Mesendoderm (in vitro differentiated cells): ENCODE measurements around the gene CTNNA1.

Experiments
- DNase-seq: peaks from one replicate; pipeline ENCODE4 v3.0.0; 2013
- H2AK5ac ChIP-seq: 2 replicates; pipeline ENCODE4 v1.6.1; 2013; ENCODE audit warnings: low read length, inconsistent platforms
- H2BK120ac ChIP-seq: 2 replicates; pipeline ENCODE4 v1.6.1; 2013; ENCODE audit warnings: low read depth, mild to moderate bottlenecking, low read length, moderate library complexity, mixed read lengths
- H2BK15ac ChIP-seq: replicated peaks from 2 replicates; pipeline ENCODE4 v1.6.1; 2013; ENCODE audit warnings: low read depth, mild to moderate bottlenecking, moderate library complexity
- H2BK5ac ChIP-seq: 2 replicates; pipeline ENCODE4 v1.6.1; 2013; ENCODE audit warnings: low read length, inconsistent platforms
- H3K18ac ChIP-seq: 2 replicates; pipeline ENCODE4 v1.6.1; 2013; ENCODE audit warnings: mild to moderate bottlenecking, low read length, mixed read lengths
- H3K23ac ChIP-seq: one replicate; pipeline ENCODE4 v1.6.1; 2013; ENCODE audit warnings: low read length
- H3K27ac ChIP-seq: 2 replicates; pipeline ENCODE4 v1.5.1; 2013; ENCODE audit warnings: low read depth, mild to moderate bottlenecking, inconsistent platforms, low read length, moderate library complexity
- H3K27me3 ChIP-seq: 2 replicates; pipeline ENCODE4 v1.6.1; 2013; ENCODE audit warnings: low read length, control low read depth, mild to moderate bottlenecking, inconsistent platforms; ENCODE audit not compliant: insufficient read depth, poor library complexity
- H3K36me3 ChIP-seq: 2 replicates; pipeline ENCODE4 v1.6.1; 2013; ENCODE audit warnings: low read length, inconsistent platforms; ENCODE audit not compliant: control insufficient read depth, insufficient read depth
- H3K4ac ChIP-seq: one replicate; pipeline ENCODE4 v1.6.1; 2013; ENCODE audit warnings: low read depth, mild to moderate bottlenecking, low read length, moderate library complexity
- H3K4me1 ChIP-seq: 2 replicates; pipeline ENCODE4 v1.6.1; 2013; ENCODE audit warnings: low read depth, low read length, inconsistent platforms; ENCODE audit not compliant: control insufficient read depth
- H3K4me2 ChIP-seq: 2 replicates; pipeline ENCODE4 v1.6.1; 2013; ENCODE audit warnings: low read length
- H3K4me3 ChIP-seq: 2 replicates; pipeline ENCODE4 v1.5.1; 2013; ENCODE audit warnings: mild to moderate bottlenecking, low read length
- H3K56ac ChIP-seq: one replicate; pipeline ENCODE4 v1.6.1; 2013; ENCODE audit warnings: low read length
- H3K79me1 ChIP-seq: 2 replicates; pipeline ENCODE4 v1.6.1; 2013; ENCODE audit warnings: low read length, inconsistent platforms
- H3K79me2 ChIP-seq: 2 replicates; pipeline ENCODE4 v1.6.1; 2013; ENCODE audit warnings: mild to moderate bottlenecking, low read length; ENCODE audit not compliant: control insufficient read depth, insufficient read depth
- H3K9ac ChIP-seq: 2 replicates; pipeline ENCODE4 v1.6.1; 2013; ENCODE audit warnings: low read length, inconsistent platforms
- H4K5ac ChIP-seq: one replicate; pipeline ENCODE4 v1.6.1; 2013; ENCODE audit warnings: low read length
- H4K8ac ChIP-seq: one replicate; pipeline ENCODE4 v1.6.1; 2013; ENCODE audit warnings: low read depth, mild to moderate bottlenecking, control low read depth, low read length, moderate library complexity
- WGBS: extraction: QIAGEN DNeasy Blood & Tissue Kit; methylation state at CpG from one replicate; pipeline ENCODE4 v1.1.7; 2013; ENCODE audit warnings: low lambda C conversion rate, missing lambda C conversion rate; ENCODE audit not compliant: insufficient coverage; ENCODE audit errors: extremely low coverage; 5-methylcytosine and 5-hydroxymethylcytosine counted together

The CTNNA1 gene

DNA sequence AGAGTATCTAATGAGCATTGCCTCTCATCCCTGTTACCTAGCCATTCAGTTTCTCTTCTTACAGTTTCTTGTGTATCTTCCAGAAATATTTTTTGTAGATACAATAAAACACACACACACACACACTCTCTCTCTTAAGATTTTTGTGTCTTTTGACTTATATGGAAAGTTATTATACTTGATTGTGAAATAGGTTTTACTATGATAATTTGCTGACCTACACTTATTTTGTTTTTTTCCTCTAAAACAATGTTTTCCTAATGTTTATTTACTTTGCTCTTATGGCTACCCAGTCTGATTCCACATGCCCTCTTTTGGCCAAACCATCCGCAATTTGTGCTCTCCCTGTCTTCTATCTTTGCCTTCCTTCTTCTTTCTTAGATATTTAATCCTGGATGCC lies 96.7 kb downstream of the CTNNA1 start:
- no CpG with 5 or more reads among the region's 1 CpG for WGBS
- H2BK120ac ChIP-seq = no peak overlapping the region
- no peak overlapping the region for H3K4ac ChIP-seq
- H4K5ac ChIP-seq = no peak overlapping the region
- H2BK5ac ChIP-seq = no peak overlapping the region
- no peak overlapping the region for H2AK5ac ChIP-seq
- H3K36me3 ChIP-seq = no peaks in the 10 kb centered on the region
- H3K79me2 ChIP-seq = peaks cover 7% of the 10 kb centered on the region
- H3K9ac ChIP-seq = no peak overlapping the region
- no peak overlapping the region for H3K4me3 ChIP-seq
- H3K56ac ChIP-seq = no peak overlapping the region
- no peak overlapping the region for H3K27ac ChIP-seq
- H3K23ac ChIP-seq = no peak overlapping the region
- H3K4me1 ChIP-seq = no peaks in the 10 kb centered on the region
- no peak overlapping the region for H3K18ac ChIP-seq
- no peak overlapping the region for H2BK15ac ChIP-seq
- no peaks in the 10 kb centered on the region for H3K27me3 ChIP-seq
- DNase-seq = no peak
- no peak overlapping the region for H3K4me2 ChIP-seq
- H3K79me1 ChIP-seq = peaks cover 7% of the 10 kb centered on the region
- H4K8ac ChIP-seq = no peak overlapping the region

DNA sequence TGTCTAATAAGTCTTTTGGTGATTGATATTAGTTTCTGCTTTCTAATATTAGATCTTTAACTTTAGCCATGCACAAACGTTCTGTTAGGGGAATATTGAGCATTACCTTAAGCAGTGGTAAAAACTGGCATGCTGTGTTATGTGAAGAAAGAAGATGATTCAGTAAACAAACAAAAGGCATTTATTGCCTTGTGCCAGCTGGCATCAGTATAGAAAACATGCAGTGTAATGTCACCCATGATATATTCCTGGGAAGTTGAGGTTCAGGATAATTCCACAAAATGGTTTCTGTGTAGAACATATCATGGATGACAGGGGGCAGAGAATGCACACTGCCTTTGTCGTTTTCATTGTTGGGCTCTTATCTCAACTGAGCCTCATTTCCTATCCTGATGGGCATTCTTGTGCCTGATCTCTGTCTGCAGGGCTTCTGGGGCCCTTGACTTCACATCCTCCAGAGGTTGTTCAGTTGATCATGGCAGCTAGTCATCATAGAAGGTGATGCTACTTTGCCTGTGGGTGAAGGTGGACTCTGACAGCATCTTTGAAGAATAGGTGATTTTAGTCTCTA lies 97.7 kb downstream of the CTNNA1 start:
- no peak overlapping the region for H2AK5ac ChIP-seq
- no peak overlapping the region for H3K27ac ChIP-seq
- H4K8ac ChIP-seq = no peak overlapping the region
- no peak overlapping the region for H4K5ac ChIP-seq
- no peak overlapping the region for H3K9ac ChIP-seq
- peaks cover 4% of the 10 kb centered on the region for H3K79me1 ChIP-seq
- no peaks in the 10 kb centered on the region for H3K27me3 ChIP-seq
- H3K36me3 ChIP-seq = no peaks in the 10 kb centered on the region
- H3K4me2 ChIP-seq = no peak overlapping the region
- H3K79me2 ChIP-seq = peaks cover 5% of the 10 kb centered on the region
- H3K56ac ChIP-seq = no peak overlapping the region
- H2BK5ac ChIP-seq = no peak overlapping the region
- no peaks in the 10 kb centered on the region for H3K4me1 ChIP-seq
- H3K23ac ChIP-seq = no peak overlapping the region
- WGBS = no CpG with 5 or more reads among the region's 2 CpGs
- H3K4me3 ChIP-seq = no peak overlapping the region
- no peak overlapping the region for H3K18ac ChIP-seq
- no peak for DNase-seq
- no peak overlapping the region for H2BK120ac ChIP-seq
- no peak overlapping the region for H3K4ac ChIP-seq
- no peak overlapping the region for H2BK15ac ChIP-seq

- no peak overlapping the region for H3K27ac ChIP-seq
- no peak overlapping the region for H3K23ac ChIP-seq
- H4K8ac ChIP-seq = no peak overlapping the region
- H2BK15ac ChIP-seq = no peak overlapping the region
- no peak overlapping the region for H2BK5ac ChIP-seq
- no peak overlapping the region for H4K5ac ChIP-seq
- no peaks in the 10 kb centered on the region for H3K4me1 ChIP-seq
- no peak overlapping the region for H2AK5ac ChIP-seq
- H3K18ac ChIP-seq = no peak overlapping the region
- no peak overlapping the region for H3K4me2 ChIP-seq
- WGBS = no CpG with 5 or more reads among the region's 9 CpGs
- peaks cover 3% of the 10 kb centered on the region for H3K79me2 ChIP-seq
- no peak overlapping the region for H3K56ac ChIP-seq
- no peaks in the 10 kb centered on the region for H3K36me3 ChIP-seq
- no peak for DNase-seq
- H3K79me1 ChIP-seq = peaks cover 4% of the 10 kb centered on the region
- H3K9ac ChIP-seq = no peak overlapping the region
- no peak overlapping the region for H3K4me3 ChIP-seq
- no peak overlapping the region for H2BK120ac ChIP-seq
- H3K4ac ChIP-seq = no peak overlapping the region
- no peaks in the 10 kb centered on the region for H3K27me3 ChIP-seq
Observed at GRCh38 chr5:138853132-138853531, 99.9 kb downstream of the CTNNA1 start.

DNA sequence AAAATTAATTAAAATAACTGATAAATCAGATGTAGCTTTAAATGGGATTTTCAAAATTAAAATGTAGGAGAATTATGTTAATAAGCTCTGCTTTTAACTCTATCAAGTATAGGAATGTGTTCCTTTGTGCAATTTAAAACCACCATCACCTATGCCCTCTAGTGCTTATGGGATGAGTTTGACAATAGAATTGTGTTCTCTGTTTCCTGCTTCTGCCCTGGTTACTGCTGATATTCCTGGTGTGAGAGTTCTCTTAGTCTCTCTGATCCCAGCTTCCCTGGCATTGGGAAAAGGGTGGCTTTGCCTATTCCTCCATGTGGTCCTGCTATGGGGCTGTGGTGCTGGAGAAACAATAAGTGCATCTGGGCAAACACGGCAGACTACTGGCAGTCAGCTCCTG lies 113.8 kb downstream of the CTNNA1 start:
- Histone ChIP-seq H2AK5ac (no peak overlapping the region), H3K23ac (no peak overlapping the region), H2BK15ac (no peak overlapping the region), H2BK5ac (no peak overlapping the region), H3K79me2 (peaks cover 10% of the 10 kb centered on the region), H3K18ac (no peak overlapping the region), H3K56ac (no peak overlapping the region), H3K4me2 (no peak overlapping the region), H3K4ac (no peak overlapping the region), H2BK120ac (no peak overlapping the region), H3K79me1 (peaks cover 8% of the 10 kb centered on the region), H3K4me1 (no peaks in the 10 kb centered on the region), H4K8ac (no peak overlapping the region), H3K27me3 (no peaks in the 10 kb centered on the region), H3K4me3 (no peak overlapping the region), H4K5ac (no peak overlapping the region), H3K36me3 (no peaks in the 10 kb centered on the region), H3K9ac (no peak overlapping the region), H3K27ac (no peak overlapping the region)
- WGBS = no CpG with 5 or more reads among the region's 1 CpG
- no peak for DNase-seq

- Histone ChIP-seq H3K79me2 (peaks cover 18% of the 10 kb centered on the region), H3K9ac (no peak overlapping the region), H3K4me1 (no peaks in the 10 kb centered on the region), H3K79me1 (peaks cover 14% of the 10 kb centered on the region), H3K23ac (no peak overlapping the region), H3K27ac (no peak overlapping the region), H3K56ac (no peak overlapping the region), H3K4me2 (no peak overlapping the region), H2BK15ac (no peak overlapping the region), H4K8ac (no peak overlapping the region), H4K5ac (no peak overlapping the region), H3K27me3 (no peaks in the 10 kb centered on the region), H2BK5ac (no peak overlapping the region), H3K4ac (no peak overlapping the region), H2AK5ac (no peak overlapping the region), H3K4me3 (no peak overlapping the region), H3K36me3 (no peaks in the 10 kb centered on the region), H2BK120ac (no peak overlapping the region), H3K18ac (no peak overlapping the region)
- no CpG with 5 or more reads among the region's 1 CpG for WGBS
- no peak for DNase-seq
Observed at GRCh38 chr5:138869038-138869437, 115.8 kb downstream of the CTNNA1 start.
